IMR-90 (cell line): ENCODE measurements around the gene CEBPB. TPM values are rescaled to one million over a fixed set of nuclear protein-coding genes. Genes with fewer than 3 reads are reported as not detected.

Source experiments
- ATAC-seq: fragments of 200-7000 bp; cut with Tn5 transposase; 2 replicates; pipeline ENCODE4 v1.9.1; 2020; ENCODE audit warnings: low read depth, mild to moderate bottlenecking, moderate library complexity
- BruUV-seq: library from RNA; stranded (reverse); fragments of 400-500 nt; replicated peaks from 2 replicates; lab custom pipeline; 2021; lab: Mats Ljungman, UMichigan
- CTCF ChIA-PET: fragments of 300-600 bp; formaldehyde crosslinking; extraction: SDS; loops from one replicate; lab custom pipeline; 2021; ENCODE audit warnings: antibody characterized with exemption; lab: Yijun Ruan, JAX
- POLR2A ChIA-PET: fragments of 300-600 bp; sonication (Branson Sonifier 250); formaldehyde crosslinking; loops from one replicate; lab custom pipeline; 2022; ENCODE audit warnings: antibody characterized with exemption; ENCODE audit not compliant: unreplicated experiment; lab: Charles Lee
- DNase-seq: peaks from one replicate; pipeline ENCODE4 v3.0.0; 2013
- H2AFZ ChIP-seq: replicated peaks from 2 replicates; pipeline ENCODE3; 2013; ENCODE audit warnings: low read length, mild to moderate bottlenecking; ENCODE audit not compliant: poor library complexity
- H2AK5ac ChIP-seq: 2 replicates; pipeline ENCODE4 v1.6.1; 2013; ENCODE audit warnings: low read depth, low read length, inconsistent platforms
- H2AK9ac ChIP-seq: replicated peaks from 2 replicates; pipeline ENCODE3; 2013; ENCODE audit warnings: mild to moderate bottlenecking, low read depth, low read length, moderate library complexity; ENCODE audit not compliant: poor library complexity
- H2BK120ac ChIP-seq: 2 replicates; pipeline ENCODE4 v1.6.1; 2013; ENCODE audit warnings: low read depth, low read length, inconsistent platforms
- H2BK15ac ChIP-seq: 3 replicates; pipeline ENCODE4 v1.6.1; 2013; ENCODE audit warnings: low read depth, low read length, inconsistent platforms
- H2BK20ac ChIP-seq: 2 replicates; pipeline ENCODE4 v1.6.1; 2013; ENCODE audit warnings: low read depth, mild to moderate bottlenecking, inconsistent platforms, low read length, moderate library complexity
- H2BK5ac ChIP-seq: 2 replicates; pipeline ENCODE4 v1.6.1; 2013; ENCODE audit warnings: mild to moderate bottlenecking, low read depth, low read length, inconsistent platforms; ENCODE audit not compliant: poor library complexity, severe bottlenecking
- H3K14ac ChIP-seq: replicated peaks from 2 replicates; pipeline ENCODE4 v1.6.1; 2013; ENCODE audit warnings: low read depth, low read length, inconsistent platforms
- H3K18ac ChIP-seq: 2 replicates; pipeline ENCODE4 v1.6.1; 2013; ENCODE audit warnings: low read depth, low read length, control low read depth
- H3K23ac ChIP-seq: 2 replicates; pipeline ENCODE4 v1.6.1; 2013; ENCODE audit warnings: low read depth, low read length, inconsistent platforms
- H3K27ac ChIP-seq: 2 replicates; pipeline ENCODE4 v1.5.1; 2013; ENCODE audit warnings: mild to moderate bottlenecking, control low read depth, low read length; ENCODE audit not compliant: insufficient read depth
- H3K27me3 ChIP-seq: 2 replicates; pipeline ENCODE4 v1.6.1; 2013; ENCODE audit warnings: low read length; ENCODE audit not compliant: control insufficient read depth, insufficient read depth
- H3K36me3 ChIP-seq: 2 replicates; pipeline ENCODE4 v1.6.1; 2013; ENCODE audit warnings: low read length, mixed read lengths; ENCODE audit not compliant: control insufficient read depth, insufficient read depth
- H3K4ac ChIP-seq: 2 replicates; pipeline ENCODE4 v1.6.1; 2013; ENCODE audit warnings: low read depth, low read length, inconsistent platforms
- H3K4me1 ChIP-seq: 2 replicates; pipeline ENCODE4 v1.6.1; 2013; ENCODE audit warnings: low read length, mixed read lengths; ENCODE audit not compliant: control insufficient read depth, insufficient read depth
- H3K4me2 ChIP-seq: 2 replicates; pipeline ENCODE4 v1.6.1; 2013; ENCODE audit warnings: low read depth, mild to moderate bottlenecking, control low read depth, low read length, moderate library complexity
- H3K4me3 ChIP-seq: 2 replicates; pipeline ENCODE4 v1.5.1; 2013; ENCODE audit warnings: low read depth, mild to moderate bottlenecking, control low read depth, low read length, moderate library complexity; ENCODE audit not compliant: insufficient read depth
- H3K56ac ChIP-seq: 2 replicates; pipeline ENCODE4 v1.6.1; 2013; ENCODE audit warnings: low read length, inconsistent platforms; ENCODE audit not compliant: insufficient read depth; ENCODE audit errors: extremely low read depth
- H3K79me1 ChIP-seq, 2 experiments: 2 replicates each; pipeline ENCODE4 v1.6.1; 2013; ENCODE audit warnings: low read length in 2 of 2, inconsistent platforms in 1 of 2, low read depth in 1 of 2
- H3K9ac ChIP-seq: 2 replicates; pipeline ENCODE4 v1.6.1; 2013; ENCODE audit warnings: low read depth, low read length, control low read depth
- H3K9me1 ChIP-seq: 2 replicates; pipeline ENCODE4 v1.6.1; 2013; ENCODE audit warnings: low read length, inconsistent platforms; ENCODE audit not compliant: insufficient read depth
- H3K9me3 ChIP-seq: 2 replicates; pipeline ENCODE4 v1.6.1; 2013; ENCODE audit warnings: low read length; ENCODE audit not compliant: control insufficient read depth, insufficient read depth
- H4K20me1 ChIP-seq: 2 replicates; pipeline ENCODE4 v1.6.1; 2013; ENCODE audit warnings: low read length, inconsistent platforms; ENCODE audit not compliant: insufficient read depth
- H4K5ac ChIP-seq: 2 replicates; pipeline ENCODE4 v1.6.1; 2013; ENCODE audit warnings: mild to moderate bottlenecking, low read depth, low read length, control low read depth
- H4K8ac ChIP-seq, 2 experiments: 2 replicates each; pipeline ENCODE4 v1.6.1; 2013; ENCODE audit warnings: low read depth in 2 of 2, low read length in 2 of 2, control low read depth in 1 of 2, inconsistent platforms in 1 of 2
- H4K91ac ChIP-seq: 2 replicates; pipeline ENCODE4 v1.6.1; 2013; ENCODE audit warnings: low read depth, low read length, inconsistent platforms; ENCODE audit not compliant: insufficient read depth
- BHLHE40 ChIP-seq: fragments of 150-350 bp; IDR thresholded peaks from 2 replicates; pipeline ENCODE4 v1.6.1; 2016; ENCODE audit warnings: mild to moderate bottlenecking, low read depth, low read length
- CEBPB ChIP-seq: IDR thresholded peaks from 2 replicates; pipeline ENCODE4 v1.6.1; 2012; ENCODE audit warnings: low read depth, low read length, improper control_type of control experiment
- CHD1 ChIP-seq: IDR thresholded peaks from 2 replicates; pipeline ENCODE4 v1.6.1; 2012; ENCODE audit warnings: low read depth, low read length, improper control_type of control experiment
- CTCF ChIP-seq: conservative IDR thresholded peaks from 2 replicates; pipeline ENCODE4 v1.5.1; 2012; ENCODE audit warnings: mild to moderate bottlenecking, low read depth, low read length, improper control_type of control experiment
- MAZ ChIP-seq: IDR thresholded peaks from 2 replicates; pipeline ENCODE4 v1.6.1; 2012; ENCODE audit warnings: low read depth, mild to moderate bottlenecking, low read length, improper control_type of control experiment, moderate library complexity, borderline replicate concordance
- MXI1 ChIP-seq: IDR thresholded peaks from 2 replicates; pipeline ENCODE4 v1.6.1; 2012; ENCODE audit warnings: low read depth, mild to moderate bottlenecking, low read length, moderate library complexity, borderline replicate concordance
- RAD21 ChIP-seq: IDR thresholded peaks from 2 replicates; pipeline ENCODE4 v1.6.1; 2012; ENCODE audit warnings: low read length, improper control_type of control experiment
- RCOR1 ChIP-seq: IDR thresholded peaks from 2 replicates; pipeline ENCODE4 v1.6.1; 2012; ENCODE audit warnings: mild to moderate bottlenecking, low read length, improper control_type of control experiment; ENCODE audit not compliant: insufficient replicate concordance
- SMC3 ChIP-seq: fragments of 150-350 bp; IDR thresholded peaks from 2 replicates; pipeline ENCODE4 v1.6.1; 2016; ENCODE audit warnings: low read depth, mild to moderate bottlenecking, antibody characterized with exemption, low read length, moderate library complexity
- WGBS, 2 experiments: methylation state at CpG; one replicate each; pipeline versions ENCODE4 v1.1.5 to v1.1.7; 2013; ENCODE audit warnings: missing lambda C conversion rate in 2 of 2; ENCODE audit not compliant: insufficient read length in 1 of 2; ENCODE audit errors: extremely low coverage in 2 of 2; 5-methylcytosine and 5-hydroxymethylcytosine counted together
- dilution Hi-C: fragments of 300-500 bp; cut with HindIII; formaldehyde crosslinking; loops from one replicate; pipeline ENCODE4 v1.14.3; 2018; ENCODE audit warnings: low sequenced_read_pairs; ENCODE audit not compliant: unreplicated experiment
- in situ Hi-C: fragments of 300-500 bp; cut with MboI; formaldehyde crosslinking; loops from 3 replicates; pipeline ENCODE4 v1.14.3; 2019; ENCODE audit warnings: low sequenced_read_pairs, inconsistent platforms, mixed read lengths
- intact Hi-C: fragments of 100-400 bp; cut with micrococcal nuclease; formaldehyde crosslinking; loops from 2 replicates; pipeline ENCODE4 v1.10.0; 2022
- polyA plus RNA-seq, 3 experiments: library from polyadenylated mRNA; depleted of rRNA; stranded (reverse); fragments of >200 nt; gene quantifications; 2 replicates each; pipeline ENCODE4 v1.2.3, GENCODE V29; 2012; ENCODE audit warnings: low replicate concordance in 1 of 3
- total RNA-seq: library from RNA; depleted of rRNA; stranded (reverse); fragments of >200 nt; gene quantifications from 2 replicates; pipeline ENCODE4 v1.2.3, GENCODE V29; 2012

Gene CEBPB
- total and polyA plus RNA-seq, 2 of the 4 experiments (the other 2 are of a cell fraction) = 3.4 to 17.4 TPM

- TF ChIP-seq RAD21 (no peak), CEBPB (no peak)
Measured at GRCh38 chr20:50220093-50220893, 29.7 kb downstream of the CEBPB start (continued).

DNA sequence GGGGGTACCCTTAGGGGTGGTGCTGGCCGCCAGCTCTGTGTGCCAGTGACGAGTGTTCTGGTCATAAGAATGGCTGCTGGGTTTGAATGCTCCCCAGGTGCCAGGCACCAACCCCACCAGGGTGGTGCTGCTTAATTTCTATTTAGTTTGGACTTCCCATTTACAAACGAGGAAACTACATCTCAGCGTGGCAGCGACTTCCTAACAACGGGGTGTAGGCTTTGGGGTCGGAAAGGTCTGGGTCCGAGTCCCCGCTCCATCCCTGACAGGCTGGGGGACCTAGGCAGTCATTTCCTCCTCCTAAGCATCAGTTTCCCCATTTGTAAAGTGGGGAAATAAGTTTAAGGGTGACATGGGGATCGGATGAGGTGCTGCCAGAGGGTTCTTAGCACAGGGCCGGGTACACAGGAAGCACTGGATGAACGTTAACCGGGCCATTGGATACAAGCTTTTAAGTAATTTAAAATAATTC, 30.3 kb downstream of the CEBPB start:
- peak overlapping the region; percentile 53 for H3K4ac ChIP-seq
- no peak overlapping the region for H3K14ac ChIP-seq
- dilution Hi-C loops (no loop called here), intact Hi-C loops (no loop called here), in situ Hi-C loops (no loop called here)
- no peaks in the 10 kb centered on the region for H3K36me3 ChIP-seq
- no peak overlapping the region for H3K18ac ChIP-seq
- WGBS, 2 experiments = 92% methylated on average over 2 of the region's 13 CpGs; no CpG with 5 or more reads in 1 of the 2 experiments
- H3K56ac ChIP-seq = no peak overlapping the region
- no TSS peak for BruUV-seq
- no peaks in the 10 kb centered on the region for H4K20me1 ChIP-seq
- H3K4me1 ChIP-seq = peaks cover 11% of the 10 kb centered on the region
- peaks cover 6% of the 10 kb centered on the region; the same call in 1 of the 2 replicates for H3K9me3 ChIP-seq
- H2AK9ac ChIP-seq = no peak overlapping the region
- no peak overlapping the region for H3K4me3 ChIP-seq
- peak overlapping the region; percentile 59 for H2BK20ac ChIP-seq
- peak overlapping the region; percentile 42; the same call in 1 of the 3 replicates for H2BK15ac ChIP-seq
- no peak overlapping the region for H4K8ac ChIP-seq
- DNase-seq (no peak), ATAC-seq (no peak)
- H3K4me2 ChIP-seq = no peak overlapping the region
- H3K9ac ChIP-seq = no peak overlapping the region
- CTCF ChIA-PET = interaction anchor here (0.7 kb wide), 1 partner anchor 31 kb away, joined by 3 read pairs; no protein-coding TSS in a partner anchor
- H3K23ac ChIP-seq = no peak overlapping the region
- POLR2A ChIA-PET = no interaction called here
- peaks cover 7% of the 10 kb centered on the region for H3K9me1 ChIP-seq
- H3K27ac ChIP-seq = no peak overlapping the region
- TF ChIP-seq CHD1 = no peak
- no peak for TF ChIP-seq MXI1
- no peak for TF ChIP-seq RCOR1
- no peak for TF ChIP-seq SMC3
- TF ChIP-seq RAD21 = no peak
- no peak for TF ChIP-seq CTCF
- no peak for TF ChIP-seq BHLHE40
- no peak for TF ChIP-seq MAZ
- H2AK5ac ChIP-seq = peak overlapping the region; percentile 93
- H2BK120ac ChIP-seq = no peak overlapping the region; the same call in 1 of the 2 replicates
- no peak overlapping the region for H2BK5ac ChIP-seq
- no peak overlapping the region for H4K5ac ChIP-seq
- H4K91ac ChIP-seq = peak overlapping the region; percentile 28; the same call in 1 of the 2 replicates
- H3K27me3 ChIP-seq = no peaks in the 10 kb centered on the region; the same call in 1 of the 2 replicates
- H3K79me1 ChIP-seq = peaks cover 0 to 6% of the 10 kb centered on the region in 2 experiments; a peak in 2 of 4 replicates
- no peak overlapping the region for H2AFZ ChIP-seq
